ENCODE results near the gene PLXNA2.

GRCh38 chr1:208090388-208091301 is 153.5 kb downstream of the PLXNA2 start:
- TF ChIP-seq CTCF (conservative IDR thresholded peaks at IDR 0.05; ENCODE audit: low read depth, low read length), result no peak
- no peak for TF ChIP-seq ELK1 (IDR thresholded peaks at IDR 0.05; ENCODE audit: borderline replicate concordance, low read depth, low read length)
- no peak for TF ChIP-seq POLR2A (IDR thresholded peaks at IDR 0.05; ENCODE audit: low read depth, low read length)
- no peak for TF ChIP-seq SMC3 (IDR thresholded peaks at IDR 0.05; ENCODE audit: low read depth, low read length)
- TF ChIP-seq RCOR1 (IDR thresholded peaks at IDR 0.05; ENCODE audit: insufficient replicate concordance, low read length), result no peak
- TF ChIP-seq CEBPB (IDR thresholded peaks at IDR 0.05; ENCODE audit: low read depth, low read length), result no peak
- no peak for TF ChIP-seq CHD1 (IDR thresholded peaks at IDR 0.05; ENCODE audit: low read depth, low read length)
- TF ChIP-seq MXI1 (IDR thresholded peaks at IDR 0.05; ENCODE audit: borderline replicate concordance, low read depth, low read length), result no peak
- TF ChIP-seq USF2 (IDR thresholded peaks at IDR 0.05; ENCODE audit: low read depth, low read length), result no peak
- no peak for TF ChIP-seq FOS (IDR thresholded peaks at IDR 0.05; ENCODE audit: low read depth, low read length)
